ENCODE measurements around the gene ITPR1. TPM values are rescaled to one million over a fixed set of nuclear protein-coding genes. Genes with fewer than 3 reads are reported as not detected.
A peak's percentile ranks its signal among the peaks of the same experiment; 100 is the strongest.

The ITPR1 gene
- total RNA-seq, 1 donor from 2014 or later: 11.2 TPM

GRCh38 chr3:4853749-4854140, 360.6 kb downstream of the ITPR1 start:
- Mint-ChIP-seq H3K27ac (peak overlapping the region; percentile 6), H3K36me3 (ENCODE audit: insufficient read depth) (no peaks in the 10 kb centered on the region), H3K27me3 (no peaks in the 10 kb centered on the region), H3K4me3 (ENCODE audit: low read depth) (no peak overlapping the region), H3K9me3 (ENCODE audit: low read depth) (peaks cover 4% of the 10 kb centered on the region), H3K4me1 (ENCODE audit: low read depth) (peaks cover 18% of the 10 kb centered on the region)
- DNase-seq (ENCODE audit: low spot score, unreplicated experiment): no peak
- TF ChIP-seq CTCF (IDR thresholded peaks at IDR 0.05; ENCODE audit: unreplicated experiment): no peak

GRCh38 chr3:4855676-4856075, 362.5 kb downstream of the ITPR1 start:
- Mint-ChIP-seq H3K27ac (no peak overlapping the region), H3K4me3 (ENCODE audit: low read depth) (no peak overlapping the region), H3K36me3 (ENCODE audit: insufficient read depth) (peaks cover 2% of the 10 kb centered on the region), H3K9me3 (ENCODE audit: low read depth) (peaks cover 7% of the 10 kb centered on the region), H3K4me1 (ENCODE audit: low read depth) (peaks cover 9% of the 10 kb centered on the region), H3K27me3 (no peaks in the 10 kb centered on the region)
- no peak for DNase-seq (ENCODE audit: low spot score, unreplicated experiment)
- no peak for TF ChIP-seq CTCF (IDR thresholded peaks at IDR 0.05; ENCODE audit: unreplicated experiment)

DNA sequence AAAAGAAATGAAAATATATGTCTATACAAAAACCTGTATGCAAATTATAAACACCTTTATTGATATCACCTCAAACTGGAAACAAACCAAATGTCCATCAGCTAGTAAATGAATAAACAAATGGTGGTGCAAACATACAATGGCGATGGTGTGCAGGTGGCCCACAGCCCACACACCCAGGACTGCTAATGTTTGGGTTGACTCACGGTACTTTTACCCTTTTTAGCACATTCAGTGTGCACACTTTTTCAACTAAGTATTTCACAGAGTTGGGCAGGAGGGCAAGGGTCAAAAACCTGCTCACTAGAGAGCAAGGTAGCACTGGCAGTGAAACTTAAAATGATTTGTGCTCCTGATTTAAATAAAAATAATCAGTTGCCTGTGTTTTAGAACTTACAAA, 363.0 kb downstream of the ITPR1 start:
- Mint-ChIP-seq H3K27me3 (no peaks in the 10 kb centered on the region), H3K36me3 (ENCODE audit: insufficient read depth) (peaks cover 3% of the 10 kb centered on the region), H3K4me3 (ENCODE audit: low read depth) (no peak overlapping the region), H3K4me1 (ENCODE audit: low read depth) (peaks cover 9% of the 10 kb centered on the region), H3K27ac (no peak overlapping the region), H3K9me3 (ENCODE audit: low read depth) (peaks cover 9% of the 10 kb centered on the region)
- no peak for TF ChIP-seq CTCF (IDR thresholded peaks at IDR 0.05; ENCODE audit: unreplicated experiment)
- no peak for DNase-seq (ENCODE audit: low spot score, unreplicated experiment)

GRCh38 chr3:4856564-4856963, 363.4 kb downstream of the ITPR1 start:
- H3K4me3 Mint-ChIP-seq (ENCODE audit: low read depth): no peak overlapping the region
- no peak overlapping the region for H3K27ac Mint-ChIP-seq
- peaks cover 12% of the 10 kb centered on the region for H3K9me3 Mint-ChIP-seq (ENCODE audit: low read depth)
- DNase-seq (ENCODE audit: low spot score, unreplicated experiment): no peak
- H3K36me3 Mint-ChIP-seq (ENCODE audit: insufficient read depth): peaks cover 3% of the 10 kb centered on the region
- H3K27me3 Mint-ChIP-seq: no peaks in the 10 kb centered on the region
- peaks cover 9% of the 10 kb centered on the region for H3K4me1 Mint-ChIP-seq (ENCODE audit: low read depth)
- no peak for TF ChIP-seq CTCF (IDR thresholded peaks at IDR 0.05; ENCODE audit: unreplicated experiment)

GRCh38 chr3:4856986-4857385, 363.8 kb downstream of the ITPR1 start:
- Mint-ChIP-seq H3K27ac (no peak overlapping the region), H3K4me3 (ENCODE audit: low read depth) (no peak overlapping the region), H3K27me3 (no peaks in the 10 kb centered on the region), H3K4me1 (ENCODE audit: low read depth) (peaks cover 9% of the 10 kb centered on the region), H3K9me3 (ENCODE audit: low read depth) (peaks cover 12% of the 10 kb centered on the region), H3K36me3 (ENCODE audit: insufficient read depth) (peaks cover 3% of the 10 kb centered on the region)
- TF ChIP-seq CTCF (IDR thresholded peaks at IDR 0.05; ENCODE audit: unreplicated experiment): no peak
- no peak for DNase-seq (ENCODE audit: low spot score, unreplicated experiment)
